Neural progenitor cell (in vitro differentiated cells): ENCODE measurements around the gene ERICH6.

Source experiments
- EZH2 ChIP-seq: fragments of 200-600 bp; sonication (generic); IDR thresholded peaks from 2 replicates; pipeline ENCODE4 v1.6.1; 2017; ENCODE audit warnings: antibody characterized with exemption, mild to moderate bottlenecking, moderate library complexity
- TF ChIP-seq, protein P1 (sequence below): fragments of 200-600 bp; sonication (generic); IDR thresholded peaks from 2 replicates; pipeline ENCODE4 v1.5.1; 2017; ENCODE audit warnings: antibody characterized with exemption, mild to moderate bottlenecking

DNA sequence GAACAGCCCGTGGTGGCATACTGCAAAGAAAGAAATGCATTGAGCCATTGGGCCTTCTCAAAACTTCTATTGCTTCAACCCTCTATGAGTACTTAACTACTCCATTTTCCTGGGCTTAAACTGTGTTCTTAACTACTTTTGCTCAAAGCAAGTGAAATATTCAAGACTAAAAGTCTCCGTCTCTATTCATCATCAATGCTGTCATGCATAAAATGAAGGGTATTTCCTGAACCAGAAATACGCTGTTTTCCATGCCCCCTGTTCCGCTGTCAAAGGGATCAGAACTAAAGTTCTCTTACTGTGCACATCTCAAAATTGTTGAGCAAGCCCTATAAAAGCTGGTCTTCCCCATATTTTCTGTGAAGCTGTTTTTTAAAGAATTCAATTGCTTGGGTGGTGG is 39.0 kb upstream of the ERICH6 start:
- TF ChIP-seq EZH2: no peak
- TF ChIP-seq, protein P1, sequence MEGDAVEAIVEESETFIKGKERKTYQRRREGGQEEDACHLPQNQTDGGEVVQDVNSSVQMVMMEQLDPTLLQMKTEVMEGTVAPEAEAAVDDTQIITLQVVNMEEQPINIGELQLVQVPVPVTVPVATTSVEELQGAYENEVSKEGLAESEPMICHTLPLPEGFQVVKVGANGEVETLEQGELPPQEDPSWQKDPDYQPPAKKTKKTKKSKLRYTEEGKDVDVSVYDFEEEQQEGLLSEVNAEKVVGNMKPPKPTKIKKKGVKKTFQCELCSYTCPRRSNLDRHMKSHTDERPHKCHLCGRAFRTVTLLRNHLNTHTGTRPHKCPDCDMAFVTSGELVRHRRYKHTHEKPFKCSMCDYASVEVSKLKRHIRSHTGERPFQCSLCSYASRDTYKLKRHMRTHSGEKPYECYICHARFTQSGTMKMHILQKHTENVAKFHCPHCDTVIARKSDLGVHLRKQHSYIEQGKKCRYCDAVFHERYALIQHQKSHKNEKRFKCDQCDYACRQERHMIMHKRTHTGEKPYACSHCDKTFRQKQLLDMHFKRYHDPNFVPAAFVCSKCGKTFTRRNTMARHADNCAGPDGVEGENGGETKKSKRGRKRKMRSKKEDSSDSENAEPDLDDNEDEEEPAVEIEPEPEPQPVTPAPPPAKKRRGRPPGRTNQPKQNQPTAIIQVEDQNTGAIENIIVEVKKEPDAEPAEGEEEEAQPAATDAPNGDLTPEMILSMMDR: no peak
